IMR-90 (cell line): ENCODE data around the gene CASTOR2.
"Not testable (repeated sequence)": the region's sequence is repeated elsewhere in the genome, so short reads cannot be mapped to it uniquely, and the experiment has no call there.

Experiments used
- BHLHE40 ChIP-seq: fragments of 150-350 bp; IDR thresholded peaks from 2 replicates; pipeline ENCODE4 v1.6.1; 2016; ENCODE audit warnings: mild to moderate bottlenecking, low read depth, low read length
- CEBPB ChIP-seq: IDR thresholded peaks from 2 replicates; pipeline ENCODE4 v1.6.1; 2012; ENCODE audit warnings: low read depth, low read length, improper control_type of control experiment
- FOS ChIP-seq: fragments of 150-350 bp; IDR thresholded peaks from 2 replicates; pipeline ENCODE4 v1.6.1; 2016; ENCODE audit warnings: low read depth, low read length
- MXI1 ChIP-seq: IDR thresholded peaks from 2 replicates; pipeline ENCODE4 v1.6.1; 2012; ENCODE audit warnings: low read depth, mild to moderate bottlenecking, low read length, moderate library complexity, borderline replicate concordance
- POLR2A ChIP-seq: IDR thresholded peaks from 2 replicates; pipeline ENCODE4 v1.6.1; 2012; ENCODE audit warnings: mild to moderate bottlenecking, low read depth, low read length
- RAD21 ChIP-seq: IDR thresholded peaks from 2 replicates; pipeline ENCODE4 v1.6.1; 2012; ENCODE audit warnings: low read length, improper control_type of control experiment
- RFX5 ChIP-seq: IDR thresholded peaks from 2 replicates; pipeline ENCODE4 v1.8.0; 2012; ENCODE audit warnings: low read depth, mild to moderate bottlenecking, low read length, moderate library complexity
- SMC3 ChIP-seq: fragments of 150-350 bp; IDR thresholded peaks from 2 replicates; pipeline ENCODE4 v1.6.1; 2016; ENCODE audit warnings: low read depth, mild to moderate bottlenecking, antibody characterized with exemption, low read length, moderate library complexity
- TF ChIP-seq, protein P1 (sequence below): conservative IDR thresholded peaks from 2 replicates; pipeline ENCODE4 v1.5.1; 2012; ENCODE audit warnings: mild to moderate bottlenecking, low read depth, low read length, improper control_type of control experiment
- TF ChIP-seq, protein P2 (sequence below): fragments of 150-350 bp; IDR thresholded peaks from 2 replicates; pipeline ENCODE4 v1.6.1; 2017; ENCODE audit warnings: mild to moderate bottlenecking, antibody characterized with exemption, low read length, low read depth

DNA sequence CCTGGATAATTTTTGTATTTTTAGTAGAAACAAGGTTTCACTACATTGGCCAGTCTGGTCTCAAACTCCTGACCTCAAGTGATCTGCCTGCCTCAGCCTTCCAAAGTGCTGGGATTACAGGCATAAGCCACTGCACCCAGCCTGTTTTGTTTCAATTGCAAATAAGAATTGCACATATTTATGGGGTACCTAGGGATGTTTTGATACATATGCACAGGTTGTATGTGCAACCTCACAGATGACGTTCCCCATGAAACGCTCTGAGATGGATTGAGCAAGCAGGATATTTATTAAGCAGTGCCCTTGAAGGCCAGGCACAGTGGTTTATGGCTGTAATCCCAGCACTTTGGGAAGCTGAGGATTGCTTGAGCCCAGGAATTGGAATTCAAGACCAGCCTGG lies 25.1 kb upstream of the CASTOR2 start:
- TF ChIP-seq, protein P1, sequence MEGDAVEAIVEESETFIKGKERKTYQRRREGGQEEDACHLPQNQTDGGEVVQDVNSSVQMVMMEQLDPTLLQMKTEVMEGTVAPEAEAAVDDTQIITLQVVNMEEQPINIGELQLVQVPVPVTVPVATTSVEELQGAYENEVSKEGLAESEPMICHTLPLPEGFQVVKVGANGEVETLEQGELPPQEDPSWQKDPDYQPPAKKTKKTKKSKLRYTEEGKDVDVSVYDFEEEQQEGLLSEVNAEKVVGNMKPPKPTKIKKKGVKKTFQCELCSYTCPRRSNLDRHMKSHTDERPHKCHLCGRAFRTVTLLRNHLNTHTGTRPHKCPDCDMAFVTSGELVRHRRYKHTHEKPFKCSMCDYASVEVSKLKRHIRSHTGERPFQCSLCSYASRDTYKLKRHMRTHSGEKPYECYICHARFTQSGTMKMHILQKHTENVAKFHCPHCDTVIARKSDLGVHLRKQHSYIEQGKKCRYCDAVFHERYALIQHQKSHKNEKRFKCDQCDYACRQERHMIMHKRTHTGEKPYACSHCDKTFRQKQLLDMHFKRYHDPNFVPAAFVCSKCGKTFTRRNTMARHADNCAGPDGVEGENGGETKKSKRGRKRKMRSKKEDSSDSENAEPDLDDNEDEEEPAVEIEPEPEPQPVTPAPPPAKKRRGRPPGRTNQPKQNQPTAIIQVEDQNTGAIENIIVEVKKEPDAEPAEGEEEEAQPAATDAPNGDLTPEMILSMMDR: not testable (repeated sequence)
- TF ChIP-seq, protein P2, sequence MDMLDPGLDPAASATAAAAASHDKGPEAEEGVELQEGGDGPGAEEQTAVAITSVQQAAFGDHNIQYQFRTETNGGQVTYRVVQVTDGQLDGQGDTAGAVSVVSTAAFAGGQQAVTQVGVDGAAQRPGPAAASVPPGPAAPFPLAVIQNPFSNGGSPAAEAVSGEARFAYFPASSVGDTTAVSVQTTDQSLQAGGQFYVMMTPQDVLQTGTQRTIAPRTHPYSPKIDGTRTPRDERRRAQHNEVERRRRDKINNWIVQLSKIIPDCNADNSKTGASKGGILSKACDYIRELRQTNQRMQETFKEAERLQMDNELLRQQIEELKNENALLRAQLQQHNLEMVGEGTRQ: not testable (repeated sequence)
- not testable (repeated sequence) for TF ChIP-seq RFX5, POLR2A, SMC3, MXI1, RAD21, BHLHE40, CEBPB, FOS
